VCaP (cell line): ENCODE data around the gene G6PC3.
"Not testable (repeated sequence)": the region's sequence is repeated elsewhere in the genome, so short reads cannot be mapped to it uniquely, and the experiment has no call there.

Experiments used
- H3K27ac ChIP-seq: fragments of 450-650 bp; 2 replicates; pipeline ENCODE4 v1.5.1; 2017
- TF ChIP-seq, protein P1 (sequence below): fragments of 450-650 bp; conservative IDR thresholded peaks from 2 replicates; pipeline ENCODE4 v1.5.1; 2017; ENCODE audit warnings: mild to moderate bottlenecking, moderate library complexity

G6PC3 gene

DNA sequence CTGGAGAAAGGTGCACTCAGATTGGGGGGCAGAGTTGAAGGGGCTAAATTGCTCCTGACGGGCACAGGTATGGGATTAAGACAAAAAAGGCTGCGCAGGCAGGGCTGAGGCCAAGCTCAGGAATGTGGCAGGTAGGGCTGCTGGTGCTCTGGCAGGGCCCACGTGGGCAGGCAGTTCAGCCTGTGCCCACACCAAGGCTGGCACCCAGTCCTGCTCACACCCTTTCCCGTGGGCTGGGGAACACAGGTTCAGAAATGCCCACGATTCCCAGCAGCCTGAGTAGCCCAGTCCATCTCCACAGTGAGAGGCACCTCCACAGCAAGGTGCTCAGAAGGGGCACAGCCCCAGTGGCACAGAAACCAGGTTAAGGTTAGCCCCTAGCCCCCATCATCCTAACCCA is 48.5 kb downstream of the G6PC3 start:
- H3K27ac ChIP-seq = no peak overlapping the region
- TF ChIP-seq, protein P1, sequence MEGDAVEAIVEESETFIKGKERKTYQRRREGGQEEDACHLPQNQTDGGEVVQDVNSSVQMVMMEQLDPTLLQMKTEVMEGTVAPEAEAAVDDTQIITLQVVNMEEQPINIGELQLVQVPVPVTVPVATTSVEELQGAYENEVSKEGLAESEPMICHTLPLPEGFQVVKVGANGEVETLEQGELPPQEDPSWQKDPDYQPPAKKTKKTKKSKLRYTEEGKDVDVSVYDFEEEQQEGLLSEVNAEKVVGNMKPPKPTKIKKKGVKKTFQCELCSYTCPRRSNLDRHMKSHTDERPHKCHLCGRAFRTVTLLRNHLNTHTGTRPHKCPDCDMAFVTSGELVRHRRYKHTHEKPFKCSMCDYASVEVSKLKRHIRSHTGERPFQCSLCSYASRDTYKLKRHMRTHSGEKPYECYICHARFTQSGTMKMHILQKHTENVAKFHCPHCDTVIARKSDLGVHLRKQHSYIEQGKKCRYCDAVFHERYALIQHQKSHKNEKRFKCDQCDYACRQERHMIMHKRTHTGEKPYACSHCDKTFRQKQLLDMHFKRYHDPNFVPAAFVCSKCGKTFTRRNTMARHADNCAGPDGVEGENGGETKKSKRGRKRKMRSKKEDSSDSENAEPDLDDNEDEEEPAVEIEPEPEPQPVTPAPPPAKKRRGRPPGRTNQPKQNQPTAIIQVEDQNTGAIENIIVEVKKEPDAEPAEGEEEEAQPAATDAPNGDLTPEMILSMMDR = no peak

DNA sequence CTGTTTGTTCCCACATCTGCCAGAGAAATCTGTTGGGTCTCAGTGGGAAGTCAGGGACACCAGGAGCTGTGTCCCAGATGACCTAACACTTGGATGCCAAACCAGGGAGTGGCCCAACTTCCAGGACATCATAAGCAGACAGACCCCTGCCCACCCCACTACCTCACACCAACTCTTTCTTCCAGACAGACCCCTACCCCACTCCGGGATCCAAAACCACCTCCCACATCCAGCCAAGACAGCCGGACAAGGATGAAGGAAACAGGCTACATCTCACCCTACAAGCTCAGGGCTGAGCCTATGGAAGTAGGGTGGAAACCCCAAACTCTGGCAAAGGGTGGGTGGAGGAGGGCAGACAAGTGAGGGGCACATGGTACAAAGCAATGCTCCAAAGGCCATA is 49.3 kb downstream of the G6PC3 start:
- H3K27ac ChIP-seq = no peak overlapping the region
- TF ChIP-seq, protein P1 = no peak

DNA sequence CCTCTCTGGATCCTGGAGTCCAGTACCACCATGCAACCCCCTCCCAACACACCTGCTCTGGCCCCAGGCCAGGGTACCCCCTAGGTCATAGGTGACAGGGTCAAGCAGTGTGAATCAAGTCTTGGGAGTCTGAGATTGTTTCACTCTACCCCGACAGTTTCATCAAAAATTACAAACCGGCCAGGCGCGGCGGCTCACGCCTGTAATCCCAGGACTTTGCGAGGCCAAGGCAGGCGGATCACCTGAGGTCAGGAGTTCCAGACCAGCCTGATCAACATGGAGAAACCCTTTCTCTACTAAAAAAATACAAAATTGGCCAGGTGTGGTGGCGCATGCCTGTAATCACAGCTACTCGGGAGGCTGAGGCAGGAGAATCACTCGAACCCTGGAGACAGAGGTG is 49.7 kb downstream of the G6PC3 start:
- H3K27ac ChIP-seq = not testable (repeated sequence)

DNA sequence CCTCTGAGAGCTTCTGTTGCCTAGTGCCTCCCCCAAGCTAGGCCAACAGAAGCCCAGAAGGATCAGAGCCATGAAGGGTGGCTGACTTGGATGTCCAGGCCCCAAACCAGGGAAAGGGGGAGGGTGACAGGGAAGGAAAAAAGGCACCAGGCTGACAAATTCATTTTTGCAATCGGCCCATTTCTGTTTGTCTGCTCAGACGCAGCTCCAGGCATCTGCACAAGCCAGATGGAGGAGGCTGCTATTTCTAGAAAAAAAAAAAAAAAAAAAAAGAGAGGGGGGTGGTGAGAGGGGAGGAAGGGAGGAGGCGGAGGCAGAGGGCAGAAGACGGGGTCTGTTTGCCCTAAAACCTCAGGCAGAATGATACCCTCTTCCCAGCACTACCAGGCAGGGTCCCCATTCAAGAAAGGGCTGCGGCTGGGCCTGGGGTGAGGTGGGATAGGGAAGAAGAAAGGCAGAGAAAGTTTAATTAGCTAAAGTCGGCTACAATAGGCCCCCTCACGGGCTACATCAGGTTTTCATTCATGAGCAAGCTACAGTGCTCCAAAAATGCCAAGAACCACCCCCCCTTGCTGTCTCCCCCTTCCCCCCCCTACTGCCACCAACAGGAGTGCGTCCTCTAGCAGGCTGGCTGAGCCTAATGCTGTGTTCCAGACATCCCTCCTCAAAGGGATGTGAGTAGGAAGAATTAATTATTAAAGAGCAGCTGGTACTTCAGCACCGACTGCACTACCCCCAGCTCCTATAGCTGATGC is 50.5 kb downstream of the G6PC3 start:
- H3K27ac ChIP-seq = no peak overlapping the region
- TF ChIP-seq, protein P1 = no peak

DNA sequence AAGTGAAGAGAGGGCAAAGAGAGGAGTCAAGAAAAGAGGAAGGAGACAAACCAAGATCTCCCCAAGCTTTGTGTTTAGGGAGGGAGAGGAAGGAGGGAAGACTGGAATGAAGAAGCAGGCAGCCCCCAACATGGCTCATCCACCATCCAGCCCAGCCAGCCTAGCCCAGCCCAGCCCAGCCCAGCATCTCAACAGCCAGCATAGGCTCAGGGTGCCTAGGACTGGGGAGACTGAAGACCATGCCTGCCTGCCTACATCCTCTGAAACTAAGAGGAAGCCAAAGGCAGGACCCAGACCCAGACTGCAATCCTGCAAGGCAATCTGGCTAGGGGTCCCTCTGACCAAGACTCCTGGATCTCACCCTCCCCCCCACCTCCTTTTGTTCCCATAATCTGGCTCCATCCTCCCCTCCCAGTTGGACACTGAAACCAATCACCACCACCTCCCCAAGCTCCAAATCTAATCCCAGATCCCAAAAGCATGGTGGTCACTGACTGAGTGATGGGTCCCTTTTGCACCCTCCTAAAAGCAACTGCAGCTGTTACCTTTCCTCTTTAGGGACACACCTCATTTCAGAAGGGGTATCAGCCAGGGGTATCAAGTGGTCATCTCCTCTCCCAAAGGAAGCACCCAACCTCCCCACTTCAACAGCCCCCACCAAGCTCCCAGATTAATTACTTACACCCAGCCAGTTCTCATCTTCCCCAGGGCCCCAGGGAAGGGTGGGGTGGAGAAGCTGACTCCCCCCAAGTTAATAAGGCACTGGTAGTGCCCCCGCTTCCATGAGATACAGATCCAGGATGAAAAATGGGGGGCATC is 51.7 kb downstream of the G6PC3 start:
- peak overlapping the region; percentile 90 for H3K27ac ChIP-seq
- TF ChIP-seq, protein P1 = no peak

DNA sequence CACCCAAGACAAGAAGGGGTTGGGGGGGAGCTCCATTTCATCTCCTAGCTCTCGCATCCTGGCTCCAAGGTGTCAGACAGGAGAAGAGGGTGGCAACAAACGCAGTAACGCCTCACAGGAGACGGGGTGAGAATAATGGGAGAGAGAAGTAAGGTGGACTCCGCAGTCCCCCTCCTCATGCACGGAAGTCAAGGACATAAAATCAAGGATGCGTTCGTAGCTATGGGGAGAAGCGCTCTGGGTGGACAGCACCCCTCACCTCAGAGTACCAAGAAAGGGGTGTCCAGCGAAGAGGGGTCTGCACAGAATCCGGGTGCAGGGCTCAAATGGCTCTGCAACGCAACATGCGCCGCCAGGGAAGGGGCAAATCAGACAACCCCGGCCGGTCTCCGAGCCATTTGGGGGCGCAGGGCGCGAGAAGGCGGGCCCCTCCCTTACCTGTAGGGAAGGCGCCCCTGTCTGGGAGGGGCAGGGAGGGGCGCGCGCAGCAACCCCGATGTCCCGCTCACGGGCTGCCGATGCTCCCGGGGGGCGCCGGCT is 52.4 kb downstream of the G6PC3 start:
- TF ChIP-seq, protein P1 = no peak
- peak overlapping the region; percentile 90 for H3K27ac ChIP-seq

DNA sequence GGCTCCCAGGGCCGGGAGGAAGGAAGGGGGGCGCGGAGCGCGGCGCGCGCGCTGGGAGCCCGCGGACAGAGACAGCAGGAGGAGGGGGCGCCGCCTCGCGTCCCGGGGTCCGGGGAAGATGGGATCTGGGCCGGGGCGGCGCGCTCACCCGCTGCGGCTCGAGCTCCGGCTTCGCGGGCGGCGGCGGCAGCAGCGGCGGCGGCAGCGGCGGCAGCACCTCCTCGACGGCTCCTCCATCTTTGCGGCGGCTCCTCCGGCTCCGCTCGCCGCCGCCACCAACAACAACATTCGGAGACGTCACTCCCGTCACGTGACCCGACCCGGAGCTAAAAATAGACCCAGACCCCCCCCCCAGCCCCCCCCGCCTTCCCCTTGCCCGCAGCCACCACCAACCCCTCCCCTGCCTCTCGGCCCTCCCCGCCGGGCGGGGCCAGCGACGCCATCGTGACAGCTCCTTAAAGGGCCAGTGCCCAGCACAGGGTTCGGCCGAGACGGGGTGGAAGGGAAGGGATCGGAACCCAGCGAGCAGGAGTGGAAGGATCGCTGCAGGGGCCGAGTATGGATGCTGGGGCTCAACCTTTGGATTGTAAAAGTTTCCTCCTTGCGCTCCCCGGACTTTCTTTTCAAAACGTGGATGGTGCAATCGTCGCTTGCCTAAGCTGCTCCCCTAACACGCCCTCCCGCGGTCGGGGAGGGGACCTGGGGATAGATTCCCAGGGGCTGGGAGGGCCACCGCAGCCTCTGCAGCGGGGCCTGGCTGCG is 53.0 kb downstream of the G6PC3 start, which contains the start of gene HDAC5:
TSS of gene HDAC5 (minus strand) at position 286 of the 762 bp plus-strand sequence. CDS start 6,126 bp downstream, outside the sequence.
- TF ChIP-seq, protein P1 = peak; percentile 69
- H3K27ac ChIP-seq = peak within 1 kb of the TSS; percentile 90
